Endothelial cell of umbilical vein (primary cell): ENCODE results near the gene OR2AE1. TPM values are rescaled to one million over a fixed set of nuclear protein-coding genes. Genes with fewer than 3 reads are reported as not detected.

ENCODE experiments used
- BruUV-seq: library from RNA; stranded (reverse); fragments of 400-500 nt; replicated peaks from 2 replicates; lab custom pipeline; 2021; lab: Mats Ljungman, UMichigan
- CTCF ChIA-PET: fragments of 300-600, 350-600 bp; sonication (Branson Sonifier 250); formaldehyde crosslinking; loops from one replicate; lab custom pipeline; 2021; ENCODE audit warnings: antibody characterized with exemption, inconsistent platforms; lab: Charles Lee
- POLR2A ChIA-PET: fragments of 300-600, 350-600 bp; sonication (Branson Sonifier 250); formaldehyde crosslinking; loops from one replicate; lab custom pipeline; 2021; ENCODE audit warnings: antibody characterized with exemption, inconsistent platforms; lab: Charles Lee
- DNase-seq: peaks from one replicate; pipeline ENCODE4 v3.0.0-alpha.2; 2011; ENCODE audit warnings: low read depth, low spot score
- FAIRE-seq: peaks from 2 replicates; lab custom pipeline; 2011; peaks lifted over from hg19 to GRCh38; lab: Jason Lieb, UNC
- H2AFZ ChIP-seq: 2 replicates; pipeline ENCODE4 v1.6.0; 2012; ENCODE audit warnings: low read depth, low read length, control low read depth, inconsistent platforms
- H3K27ac ChIP-seq: 2 replicates; pipeline ENCODE4 v1.5.1; 2011; ENCODE audit warnings: low read depth, mild to moderate bottlenecking, control low read depth, low read length, moderate library complexity; ENCODE audit not compliant: insufficient read depth
- H3K27me3 ChIP-seq, 2 experiments: 2 replicates each; pipeline versions ENCODE4 v1.6.0 to v1.6.1; 2011; ENCODE audit warnings: low read length in 2 of 2, mixed read lengths in 1 of 2; ENCODE audit not compliant: control insufficient read depth in 2 of 2, insufficient read depth in 2 of 2
- H3K36me3 ChIP-seq, 2 experiments: 2 replicates in 1 of 2; 3 replicates in 1 of 2; pipeline ENCODE4 v1.5.1; 2011; ENCODE audit warnings: low read length in 2 of 2, mild to moderate bottlenecking in 1 of 2, moderate library complexity in 1 of 2; ENCODE audit not compliant: control insufficient read depth in 2 of 2, insufficient read depth in 2 of 2; ENCODE audit errors: extremely low read depth in 1 of 2
- H3K4me1 ChIP-seq: 3 replicates; pipeline ENCODE4 v1.5.1; 2011; ENCODE audit warnings: mild to moderate bottlenecking, low read length; ENCODE audit not compliant: control insufficient read depth, insufficient read depth; ENCODE audit errors: extremely low read depth
- H3K4me2 ChIP-seq: 2 replicates; pipeline ENCODE4 v1.6.1; 2011; ENCODE audit warnings: low read length, control low read depth, mixed read lengths; ENCODE audit not compliant: insufficient read depth
- H3K4me3 ChIP-seq, 3 experiments: fragments of 200-600 bp in 1 of 3; sonication (generic), shearing (Covaris generic) in 1 of 3; replicated peaks in 1 of 3; 2 replicates each; pipeline ENCODE4 v1.5.1; 2011 to 2016; ENCODE audit warnings: control low read depth in 3 of 3, low read length in 3 of 3, mild to moderate bottlenecking in 2 of 3, inconsistent platforms in 1 of 3, low read depth in 1 of 3, moderate library complexity in 1 of 3; ENCODE audit not compliant: insufficient read depth in 1 of 3
- H3K79me2 ChIP-seq: 2 replicates; pipeline ENCODE4 v1.6.0; 2012; ENCODE audit warnings: low read length, inconsistent platforms; ENCODE audit not compliant: control insufficient read depth, insufficient read depth
- H3K9ac ChIP-seq: replicated peaks from 2 replicates; pipeline ENCODE3; 2011; ENCODE audit warnings: low read length, control low read depth; ENCODE audit not compliant: insufficient read depth; ENCODE audit errors: extremely low read depth
- H3K9me1 ChIP-seq: replicated peaks from 3 replicates; pipeline ENCODE4 v1.6.0; 2011; ENCODE audit warnings: mild to moderate bottlenecking, low read length; ENCODE audit not compliant: control insufficient read depth, insufficient read depth; ENCODE audit errors: extremely low read depth
- H3K9me3 ChIP-seq: replicated peaks from 2 replicates; pipeline ENCODE4 v1.5.1; 2012; ENCODE audit warnings: low read length, inconsistent platforms; ENCODE audit not compliant: control insufficient read depth, insufficient read depth
- H4K20me1 ChIP-seq: replicated peaks from 2 replicates; pipeline ENCODE3; 2011; ENCODE audit warnings: mild to moderate bottlenecking, low read length; ENCODE audit not compliant: control insufficient read depth, insufficient read depth; ENCODE audit errors: extremely low read depth
- CTCF ChIP-seq, 2 donors: IDR thresholded peaks; 1 replicate in 1 of 2; 2 replicates in 1 of 2; pipeline ENCODE4 v1.5.1; 2011; ENCODE audit warnings: low read length in 2 of 2, mild to moderate bottlenecking in 2 of 2, moderate library complexity in 2 of 2, control low read depth in 1 of 2, inconsistent platforms in 1 of 2, low read depth in 1 of 2; ENCODE audit not compliant: insufficient read depth in 1 of 2; ENCODE audit errors: extremely low read depth in 1 of 2
- EZH2 ChIP-seq: IDR thresholded peaks from 2 replicates; pipeline ENCODE4 v1.6.1; 2012; ENCODE audit warnings: borderline replicate concordance, low read depth, mild to moderate bottlenecking, moderate library complexity, low read length, inconsistent platforms; ENCODE audit not compliant: severe bottlenecking
- FOS ChIP-seq: IDR thresholded peaks from 2 replicates; pipeline ENCODE4 v1.6.1; 2011; ENCODE audit warnings: mild to moderate bottlenecking, low read length, moderate library complexity, borderline replicate concordance; ENCODE audit not compliant: insufficient read depth
- GATA2 ChIP-seq: IDR thresholded peaks from 2 replicates; pipeline ENCODE4 v1.7.0; 2011; ENCODE audit warnings: low read depth, mild to moderate bottlenecking, moderate library complexity, mixed read lengths, low read length; ENCODE audit not compliant: insufficient read length, insufficient read depth
- JUN ChIP-seq: IDR thresholded peaks from 2 replicates; pipeline ENCODE4 v1.6.1; 2011; ENCODE audit warnings: borderline replicate concordance, low read depth; ENCODE audit not compliant: insufficient read length, insufficient read depth
- MAX ChIP-seq: IDR thresholded peaks from 2 replicates; pipeline ENCODE4 v1.6.1; 2011; ENCODE audit not compliant: insufficient read depth, insufficient read length
- MYC ChIP-seq: IDR thresholded peaks from one replicate; pipeline ENCODE4 v1.6.1; 2011; ENCODE audit warnings: mild to moderate bottlenecking, low read depth, low read length
- POLR2A ChIP-seq: IDR thresholded peaks from 2 replicates; pipeline ENCODE4 v1.6.1; 2012; ENCODE audit warnings: low read depth, mild to moderate bottlenecking, control low read depth, low read length
- POLR2AphosphoS5 ChIP-seq: IDR thresholded peaks from 2 replicates; pipeline ENCODE4 v1.6.1; 2012; ENCODE audit warnings: low read depth, mild to moderate bottlenecking, control low read depth, low read length, moderate library complexity; ENCODE audit not compliant: insufficient read depth
- dilution Hi-C: fragments of 300-500 bp; cut with MboI; formaldehyde crosslinking; loops from one replicate; pipeline ENCODE4 v1.15.0; 2019; ENCODE audit warnings: low sequenced_read_pairs; ENCODE audit not compliant: extremely low pct_ligation_motif_present
- intact Hi-C: fragments of 100-400 bp; cut with micrococcal nuclease; formaldehyde crosslinking; loops from one replicate; pipeline ENCODE4 v1.10.0; 2022
- polyA plus RNA-seq, 4 experiments: library from polyadenylated mRNA; depleted of rRNA in 3 of 4; stranded (reverse) in 3 of 4; unstranded in 1 of 4; fragments of >200 nt; gene quantifications; 2 replicates each; pipeline versions ENCODE4 v1.2.1 to v1.2.3, GENCODE V29; 2011 to 2012; ENCODE audit warnings: missing spikeins in 1 of 4
- total RNA-seq: library from RNA; stranded (reverse); gene quantifications from 2 replicates; pipeline ENCODE4 v1.2.3, GENCODE V29; 2021

Gene OR2AE1
- total and polyA plus RNA-seq, 2 donors (not counting 3 experiments of a cell fraction or from before 2014, with no cell fraction given) = 0.18 TPM; not detected in 1

GRCh38 chr7:99894738-99895137 lies 17.9 kb upstream of the OR2AE1 start:
- Histone ChIP-seq H3K9me1 (no peaks in the 10 kb centered on the region), H3K27me3 (no peaks in the 10 kb centered on the region), H3K79me2 (no peaks in the 10 kb centered on the region), H2AFZ (no peak overlapping the region), H3K36me3 (peaks cover 0 to 2% of the 10 kb centered on the region in 2 experiments), H3K9ac (no peak overlapping the region), H4K20me1 (no peaks in the 10 kb centered on the region), H3K27ac (no peak overlapping the region), H3K9me3 (no peaks in the 10 kb centered on the region), H3K4me3 (no peak overlapping the region), H3K4me1 (no peaks in the 10 kb centered on the region), H3K4me2 (no peak overlapping the region)
- FAIRE-seq = no peak
- CTCF ChIA-PET = no interaction called here
- no TSS peak for BruUV-seq
- DNase-seq = no peak
- dilution Hi-C loops = no loop called here
- POLR2A ChIA-PET = no interaction called here
- TF ChIP-seq CTCF (IDR thresholded peaks at IDR 0.05; ENCODE audit: extremely low read depth in 1 of 2, insufficient read depth in 1 of 2, low read depth in 1 of 2, low read length in 2 of 2) (no peak), FOS (no peak), POLR2AphosphoS5 (no peak), EZH2 (no peak), GATA2 (no peak), MYC (no peak), POLR2A (no peak), MAX (no peak), JUN (no peak)
- intact Hi-C loops = no loop called here
